ENCODE measurements around the gene ADAM8. TPM values are rescaled to one million over a fixed set of nuclear protein-coding genes. Genes with fewer than 3 reads are reported as not detected.
A peak's percentile ranks its signal among the peaks of the same experiment; 100 is the strongest.

ADAM8 gene
- total RNA-seq, 2 experiments from 2014 or later = 124 to 176 TPM

- no peaks in the 10 kb centered on the region for H3K9me3 Mint-ChIP-seq (ENCODE audit: low read depth)
- CTCF ChIA-PET = interaction anchor here (0.7 to 1.9 kb wide), 16 partner anchors 8 to 1063 kb away, joined by 3 to 9 read pairs (median 4); no protein-coding TSS in a partner anchor
- H3K27ac Mint-ChIP-seq = peak overlapping the region; percentile 99
- intact Hi-C loops (cut with DNase I, micrococcal nuclease) = loop anchor here (1.0 to 5.0 kb wide), 13 partner anchors 10 to 1407 kb away; partner anchors contain the start of genes DPYSL4 (in 1 of the 2), FUOM (in 1 of the 2), LRRC27 (in 1 of the 2) and MTG1 (in 1 of the 2)
- H3K27me3 Mint-ChIP-seq = no peaks in the 10 kb centered on the region
- peaks cover 28% of the 10 kb centered on the region for H3K4me1 Mint-ChIP-seq
- DNase-seq (peak; percentile 94), ATAC-seq (peak; percentile 68)
- H3K4me3 Mint-ChIP-seq = peak overlapping the region; percentile 100
- peaks cover 15% of the 10 kb centered on the region for H3K36me3 Mint-ChIP-seq (ENCODE audit: low read depth)
- POLR2A ChIA-PET = interaction anchor here (1.0 to 1.1 kb wide), 2 partner anchors 47 to 50 kb away, joined by 3 read pairs; partner anchors contain the start of gene FUOM
Measured at GRCh38 chr10:133307776-133308420, 31.2 kb upstream of the ADAM8 start.

- ATAC-seq = no peak
- H3K27ac Mint-ChIP-seq = peak overlapping the region; percentile 99
- POLR2A ChIA-PET = interaction anchor here (1.0 kb wide), 1 partner anchor 46 kb away, joined by 3 read pairs; no protein-coding TSS in a partner anchor
Measured at GRCh38 chr10:133306941-133307379, 30.3 kb upstream of the ADAM8 start.

GRCh38 chr10:133306097-133306476 is 29.4 kb upstream of the ADAM8 start:
- Mint-ChIP-seq H3K4me3 (no peak overlapping the region), H3K36me3 (ENCODE audit: low read depth) (peaks cover 20% of the 10 kb centered on the region), H3K9me3 (ENCODE audit: low read depth) (no peaks in the 10 kb centered on the region), H3K4me1 (peaks cover 33% of the 10 kb centered on the region), H3K27me3 (no peaks in the 10 kb centered on the region), H3K27ac (no peak overlapping the region)
- DNase-seq = no peak
- intact Hi-C loops (cut with DNase I, micrococcal nuclease) = loop anchor here (5.0 kb wide), 4 partner anchors 44 to 974 kb away; partner anchors contain the start of genes FUOM (in 1 of the 2) and LRRC27 (in 1 of the 2)
- no peak for ATAC-seq
- ChIA-PET POLR2A (no interaction called here), CTCF (interaction anchor here (1.2 to 1.7 kb wide), 2 partner anchors 9 to 31 kb away, joined by 4 to 6 read pairs; no protein-coding TSS in a partner anchor)

More at GRCh38 chr10:133306941-133307379, 30.3 kb upstream of the ADAM8 start:
- no peak for DNase-seq
- Mint-ChIP-seq H3K4me3 (peak overlapping the region; percentile 100), H3K4me1 (peaks cover 33% of the 10 kb centered on the region), H3K27me3 (no peaks in the 10 kb centered on the region), H3K9me3 (ENCODE audit: low read depth) (no peaks in the 10 kb centered on the region), H3K36me3 (ENCODE audit: low read depth) (peaks cover 20% of the 10 kb centered on the region)
- CTCF ChIA-PET = interaction anchor here (0.7 to 1.9 kb wide), 10 partner anchors 9 to 463 kb away, joined by 3 to 9 read pairs (median 5); no protein-coding TSS in a partner anchor
- intact Hi-C loops (cut with DNase I, micrococcal nuclease) = loop anchor here (1.0 to 5.0 kb wide), 5 partner anchors 11 to 975 kb away; partner anchors contain the start of genes FUOM (in 1 of the 2) and LRRC27 (in 1 of the 2)

- H3K27me3 Mint-ChIP-seq = no peaks in the 10 kb centered on the region
- H3K36me3 Mint-ChIP-seq (ENCODE audit: low read depth) = peaks cover 31% of the 10 kb centered on the region
- intact Hi-C loops (cut with DNase I, micrococcal nuclease) = no loop called here
- no peak overlapping the region for H3K27ac Mint-ChIP-seq
- H3K9me3 Mint-ChIP-seq (ENCODE audit: low read depth) = no peaks in the 10 kb centered on the region
- ChIA-PET POLR2A (no interaction called here), CTCF (interaction anchor here (0.8 to 1.6 kb wide), 3 partner anchors 26 to 55 kb away, joined by 3 to 4 read pairs (median 4); partner anchors contain the start of gene ADAM8)
- no peak overlapping the region for H3K4me3 Mint-ChIP-seq
- ATAC-seq (no peak), DNase-seq (no peak)
- peaks cover 33% of the 10 kb centered on the region for H3K4me1 Mint-ChIP-seq
Measured at GRCh38 chr10:133303206-133303605, 26.5 kb upstream of the ADAM8 start.

- peaks cover 25% of the 10 kb centered on the region for H3K4me1 Mint-ChIP-seq
- POLR2A ChIA-PET = no interaction called here
- CTCF ChIA-PET = no interaction called here
- H3K27me3 Mint-ChIP-seq = no peaks in the 10 kb centered on the region
- no peak for DNase-seq
- H3K4me3 Mint-ChIP-seq = no peak overlapping the region
- intact Hi-C loops (cut with DNase I, micrococcal nuclease) = no loop called here
- ATAC-seq = no peak
- peaks cover 35% of the 10 kb centered on the region for H3K36me3 Mint-ChIP-seq (ENCODE audit: low read depth)
- H3K9me3 Mint-ChIP-seq (ENCODE audit: low read depth) = no peaks in the 10 kb centered on the region
- no peak overlapping the region for H3K27ac Mint-ChIP-seq
Measured at GRCh38 chr10:133302230-133302629, 25.6 kb upstream of the ADAM8 start.

- Mint-ChIP-seq H3K4me3 (no peak overlapping the region), H3K9me3 (ENCODE audit: low read depth) (no peaks in the 10 kb centered on the region), H3K4me1 (peaks cover 10% of the 10 kb centered on the region), H3K36me3 (ENCODE audit: low read depth) (peaks cover 46% of the 10 kb centered on the region), H3K27me3 (no peaks in the 10 kb centered on the region), H3K27ac (no peak overlapping the region)
- intact Hi-C loops (cut with DNase I, micrococcal nuclease) = no loop called here
- no peak for ATAC-seq
- no peak for DNase-seq
- ChIA-PET POLR2A (no interaction called here), CTCF (interaction anchor here (1.3 kb wide), 1 partner anchor 8 kb away, joined by 4 read pairs; no protein-coding TSS in a partner anchor)
Measured at GRCh38 chr10:133299738-133300137, 23.1 kb upstream of the ADAM8 start.

GRCh38 chr10:133299224-133299623 is 22.6 kb upstream of the ADAM8 start:
- DNase-seq (no peak), ATAC-seq (no peak)
- POLR2A ChIA-PET = no interaction called here
- Mint-ChIP-seq H3K4me1 (peaks cover 7% of the 10 kb centered on the region), H3K9me3 (ENCODE audit: low read depth) (no peaks in the 10 kb centered on the region), H3K27me3 (no peaks in the 10 kb centered on the region), H3K36me3 (ENCODE audit: low read depth) (peaks cover 51% of the 10 kb centered on the region), H3K27ac (no peak overlapping the region), H3K4me3 (no peak overlapping the region)
- intact Hi-C loops (cut with DNase I, micrococcal nuclease) = no loop called here
- CTCF ChIA-PET = interaction anchor here (1.3 kb wide), 1 partner anchor 9 kb away, joined by 4 read pairs; no protein-coding TSS in a partner anchor

- no peak overlapping the region for H3K4me3 Mint-ChIP-seq
- ATAC-seq (no peak), DNase-seq (no peak)
- ChIA-PET CTCF (no interaction called here), POLR2A (no interaction called here)
- peaks cover 9% of the 10 kb centered on the region for H3K4me1 Mint-ChIP-seq
- intact Hi-C loops (cut with DNase I, micrococcal nuclease) = no loop called here
- peaks cover 57% of the 10 kb centered on the region for H3K36me3 Mint-ChIP-seq (ENCODE audit: low read depth)
- H3K27me3 Mint-ChIP-seq = no peaks in the 10 kb centered on the region
- no peaks in the 10 kb centered on the region for H3K9me3 Mint-ChIP-seq (ENCODE audit: low read depth)
- no peak overlapping the region for H3K27ac Mint-ChIP-seq
Measured at GRCh38 chr10:133298466-133298865, 21.8 kb upstream of the ADAM8 start.

GRCh38 chr10:133297504-133297903 is 20.8 kb upstream of the ADAM8 start:
- POLR2A ChIA-PET = no interaction called here
- H3K27me3 Mint-ChIP-seq = no peaks in the 10 kb centered on the region

GRCh38 chr10:133295426-133296320 is 19.0 kb upstream of the ADAM8 start:
- Mint-ChIP-seq H3K27me3 (no peaks in the 10 kb centered on the region), H3K4me3 (no peak overlapping the region), H3K9me3 (ENCODE audit: low read depth) (no peaks in the 10 kb centered on the region), H3K36me3 (ENCODE audit: low read depth) (peaks cover 56% of the 10 kb centered on the region), H3K4me1 (peaks cover 9% of the 10 kb centered on the region), H3K27ac (no peak overlapping the region)
- CTCF ChIA-PET = interaction anchor here (0.5 to 0.8 kb wide), 2 partner anchors 190 to 212 kb away, joined by 3 to 4 read pairs; no protein-coding TSS in a partner anchor
- DNase-seq (no peak), ATAC-seq (no peak)
- POLR2A ChIA-PET = no interaction called here
- intact Hi-C loops (cut with DNase I, micrococcal nuclease) = no loop called here

More at GRCh38 chr10:133297504-133297903, 20.8 kb upstream of the ADAM8 start:
- Mint-ChIP-seq H3K4me3 (no peak overlapping the region), H3K9me3 (ENCODE audit: low read depth) (no peaks in the 10 kb centered on the region), H3K4me1 (peaks cover 10% of the 10 kb centered on the region), H3K27ac (no peak overlapping the region), H3K36me3 (ENCODE audit: low read depth) (peaks cover 56% of the 10 kb centered on the region)
- no peak for DNase-seq
- ATAC-seq = no peak
- intact Hi-C loops (cut with DNase I, micrococcal nuclease) = no loop called here
- CTCF ChIA-PET = no interaction called here

GRCh38 chr10:133294189-133294588 is 17.5 kb upstream of the ADAM8 start:
- H3K4me3 Mint-ChIP-seq = no peak overlapping the region
- DNase-seq = no peak
- POLR2A ChIA-PET = no interaction called here
- H3K36me3 Mint-ChIP-seq (ENCODE audit: low read depth) = peaks cover 47% of the 10 kb centered on the region
- CTCF ChIA-PET = no interaction called here
- H3K9me3 Mint-ChIP-seq (ENCODE audit: low read depth) = no peaks in the 10 kb centered on the region
- no peak overlapping the region for H3K27ac Mint-ChIP-seq
- peaks cover 9% of the 10 kb centered on the region for H3K4me1 Mint-ChIP-seq
- ATAC-seq = no peak
- intact Hi-C loops (cut with DNase I, micrococcal nuclease) = no loop called here
- H3K27me3 Mint-ChIP-seq = no peaks in the 10 kb centered on the region
